ENCODE measurements around the gene AMN1.
"Not testable (repeated sequence)": the region's sequence is repeated elsewhere in the genome, so short reads cannot be mapped to it uniquely, and the experiment has no call there.

The AMN1 gene

DNA sequence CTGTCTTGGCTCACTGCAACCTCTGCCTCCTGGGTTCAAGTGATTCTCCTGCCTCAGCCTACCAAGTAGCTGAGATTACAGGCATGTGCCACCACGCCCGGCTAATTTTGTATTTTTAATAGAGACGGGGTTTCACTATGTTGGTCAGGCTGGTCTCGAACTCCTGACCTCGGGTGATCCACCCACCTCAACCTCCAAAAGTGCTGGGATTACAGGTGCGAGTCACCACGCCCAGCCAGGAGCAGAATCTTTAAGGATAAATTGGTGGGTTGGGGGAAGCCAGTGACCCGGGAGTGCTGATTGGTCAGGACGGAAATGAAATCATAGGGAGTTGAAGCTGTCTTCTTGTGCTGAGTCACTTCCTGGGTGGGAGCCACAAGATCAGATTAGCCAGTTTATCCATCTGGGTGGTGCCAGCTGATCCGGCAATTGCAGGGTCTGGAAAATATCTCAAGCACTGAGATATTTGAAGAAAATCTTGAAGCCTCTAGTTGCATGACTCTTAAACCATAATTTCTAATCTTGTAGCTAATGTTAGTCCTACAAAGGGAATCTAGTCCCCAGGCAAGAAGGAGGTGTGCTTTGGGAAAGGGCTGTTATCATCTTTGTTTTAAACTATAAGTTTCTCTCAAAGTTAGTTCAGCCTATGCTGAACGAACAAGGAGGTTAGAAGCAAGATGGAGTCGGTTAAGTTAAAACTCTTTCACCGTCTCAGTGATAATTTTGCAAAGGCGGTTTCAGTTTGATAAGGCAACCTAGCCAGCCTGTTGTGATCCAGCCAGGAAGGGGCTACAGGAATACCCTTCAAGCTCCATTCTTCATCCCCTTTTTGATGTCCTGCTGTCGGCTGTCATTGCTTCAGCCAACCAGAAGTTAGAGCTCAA, 5.0 kb upstream of the AMN1 start:
- peak; percentile 61 for DNase-seq (ENCODE audit: low spot score)

DNA sequence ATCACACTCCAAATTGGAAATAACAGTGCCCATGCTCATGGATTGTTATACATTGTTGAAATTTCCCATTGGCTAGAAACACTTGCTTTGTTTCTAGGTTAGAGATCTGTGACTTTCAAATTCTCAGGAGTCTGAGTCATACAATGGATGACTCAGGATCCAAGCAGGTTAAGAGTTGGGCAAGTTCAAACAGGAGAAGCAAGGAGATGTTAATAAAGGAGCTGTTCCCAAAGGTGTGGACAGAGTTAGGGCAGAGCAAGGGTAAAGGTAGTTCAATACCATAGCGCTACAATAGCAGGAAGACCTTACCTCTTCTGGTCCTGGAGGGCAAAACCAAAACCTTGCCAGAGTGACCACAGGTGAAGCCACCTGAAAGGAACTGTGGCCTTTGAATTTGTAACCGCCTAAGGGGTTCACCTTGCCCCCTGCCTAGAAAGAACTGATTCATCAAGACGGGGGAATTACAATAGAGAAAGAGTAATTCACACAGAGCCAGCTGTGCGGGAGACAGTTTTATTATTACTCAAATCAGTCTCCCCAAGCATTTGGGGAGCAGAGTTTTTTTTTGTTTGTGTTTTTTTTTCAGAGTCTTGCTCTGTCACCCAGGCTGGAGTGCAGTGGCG, 4.2 kb upstream of the AMN1 start:
- DNase-seq (ENCODE audit: low spot score): peak; percentile 69

DNA sequence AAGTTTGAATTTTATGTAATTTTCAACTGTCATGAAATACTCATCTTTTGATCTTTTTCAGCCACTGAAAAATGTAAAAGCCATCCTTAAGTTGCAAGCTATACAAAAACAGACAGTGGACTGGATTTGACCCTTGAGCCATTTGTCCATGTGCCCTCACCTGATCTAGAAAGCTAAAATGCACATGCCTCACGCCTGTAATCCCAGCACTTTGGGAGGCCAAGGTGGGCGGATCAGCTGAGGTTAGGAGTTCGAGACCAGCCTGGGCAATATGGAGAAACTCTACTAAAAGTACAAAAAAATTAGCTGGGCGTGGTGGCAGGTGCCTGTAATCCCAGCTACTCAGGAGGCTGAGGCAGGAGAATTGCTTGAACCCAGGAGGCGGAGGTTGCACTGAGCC, 2.4 kb upstream of the AMN1 start:
- not testable (repeated sequence) for DNase-seq (ENCODE audit: low spot score)

GRCh38 chr12:31729705-31730104, 884 bp upstream of the AMN1 start:
- DNase-seq (ENCODE audit: low spot score): no peak

DNA sequence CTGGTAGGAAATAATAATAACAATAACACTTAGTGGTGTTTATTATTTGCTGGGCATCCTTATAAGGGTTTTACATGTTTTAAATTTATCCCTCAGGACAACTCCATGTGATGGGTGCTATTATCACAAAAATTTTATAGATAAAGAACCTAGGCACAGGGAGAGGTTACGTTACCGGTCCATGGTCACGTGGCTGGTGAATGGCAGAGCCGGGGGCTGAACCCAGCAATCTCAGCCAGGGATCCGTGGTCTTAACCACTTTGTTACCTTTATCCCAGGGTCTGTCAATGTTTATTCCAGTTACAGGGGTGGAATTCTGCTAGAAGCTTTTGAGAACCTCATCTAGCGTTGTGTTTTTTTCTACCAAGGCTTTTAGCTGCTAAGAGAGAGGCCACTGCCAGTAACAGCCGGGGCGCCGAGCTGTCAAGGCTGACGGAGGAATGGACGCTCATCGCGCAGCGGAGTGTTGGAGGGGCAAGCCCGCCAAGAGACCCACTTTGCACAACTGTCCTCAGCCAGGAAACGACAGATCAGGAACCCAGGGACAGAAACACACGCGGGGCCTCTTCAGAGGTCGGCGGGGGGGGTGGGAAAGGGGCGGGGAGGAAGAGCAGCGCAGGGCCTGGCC, 418 bp downstream of the AMN1 start:
- DNase-seq (ENCODE audit: low spot score): peak; percentile 29

DNA sequence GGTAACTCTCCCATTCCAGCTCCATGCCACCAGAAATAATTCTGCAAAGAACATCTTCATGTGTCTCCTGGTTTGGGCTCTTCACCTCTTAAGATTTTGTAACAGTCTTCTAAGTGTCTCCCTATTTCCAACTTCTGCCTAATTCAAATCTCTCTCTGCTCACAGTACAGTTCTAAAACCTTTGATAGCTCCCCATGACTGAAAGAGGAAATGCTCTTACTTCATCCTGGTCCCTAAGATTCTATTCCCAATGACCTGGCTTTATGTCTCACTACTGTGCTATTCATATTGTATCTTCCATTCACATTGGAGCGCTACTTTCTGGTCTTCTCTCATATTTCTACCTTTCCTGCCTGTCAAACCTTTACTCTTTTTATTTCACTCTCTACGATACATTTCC, 1.6 kb downstream of the AMN1 start:
- DNase-seq (ENCODE audit: low spot score): no peak

- DNase-seq (ENCODE audit: low spot score): no peak
These were observed 2.2 kb downstream of the AMN1 start for GRCh38 chr12:31726575-31726974.

- DNase-seq (ENCODE audit: low spot score): no peak
These were observed 4.3 kb downstream of the AMN1 start for GRCh38 chr12:31724557-31724956.

DNA sequence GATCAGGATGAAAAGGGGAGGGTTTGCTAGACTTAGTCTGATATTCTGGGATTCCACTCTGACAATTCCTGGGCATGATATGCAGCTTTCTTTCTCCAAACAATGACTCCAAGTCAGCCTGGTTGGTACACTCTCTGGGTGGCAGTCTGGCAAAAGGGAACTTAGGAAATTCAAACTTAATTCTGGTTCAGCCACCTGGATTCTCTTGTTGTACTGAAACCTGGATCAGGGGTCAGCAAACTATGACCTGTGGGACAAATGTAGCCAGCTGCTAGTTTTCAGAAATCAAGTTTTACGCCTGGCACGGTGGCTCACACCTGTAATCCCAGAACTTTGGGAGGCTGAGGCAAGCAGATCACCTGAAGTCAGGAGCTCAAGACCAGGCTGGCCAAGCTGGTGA, 6.2 kb downstream of the AMN1 start:
- DNase-seq (ENCODE audit: low spot score): no peak

DNA sequence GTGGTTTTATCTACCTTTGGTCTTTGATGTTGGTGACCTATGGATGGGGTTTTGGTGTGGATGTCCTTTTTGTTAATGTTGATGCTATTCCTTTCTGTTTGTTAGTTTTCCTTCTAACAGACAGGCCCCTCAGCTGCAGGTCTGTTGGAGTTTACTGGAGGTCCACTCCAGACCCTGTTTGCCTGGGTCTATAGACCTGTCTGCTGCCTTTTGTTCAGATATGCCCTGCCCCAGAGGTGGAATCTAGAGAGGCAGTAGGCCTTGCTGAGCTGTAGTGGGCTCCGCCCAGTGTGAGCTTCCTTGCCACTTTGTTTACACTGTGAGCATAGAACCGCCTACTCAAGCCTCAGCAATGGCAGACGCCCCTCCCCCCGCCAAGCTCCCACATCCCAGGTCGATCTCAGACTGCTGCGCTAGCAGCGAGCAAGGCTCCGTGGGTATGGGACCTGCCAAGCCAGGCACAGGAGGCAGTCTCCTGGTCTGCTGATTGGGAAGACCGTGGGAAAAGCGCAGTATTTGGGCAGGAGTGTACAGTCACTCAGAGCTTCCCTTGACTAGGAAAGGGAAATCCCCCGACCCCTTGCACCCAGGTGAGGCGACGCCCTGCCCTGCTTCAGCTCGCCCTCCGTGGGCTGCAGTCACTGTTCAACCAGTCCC, 10.2 kb downstream of the AMN1 start:
- not testable (repeated sequence) for DNase-seq (ENCODE audit: low spot score)

DNA sequence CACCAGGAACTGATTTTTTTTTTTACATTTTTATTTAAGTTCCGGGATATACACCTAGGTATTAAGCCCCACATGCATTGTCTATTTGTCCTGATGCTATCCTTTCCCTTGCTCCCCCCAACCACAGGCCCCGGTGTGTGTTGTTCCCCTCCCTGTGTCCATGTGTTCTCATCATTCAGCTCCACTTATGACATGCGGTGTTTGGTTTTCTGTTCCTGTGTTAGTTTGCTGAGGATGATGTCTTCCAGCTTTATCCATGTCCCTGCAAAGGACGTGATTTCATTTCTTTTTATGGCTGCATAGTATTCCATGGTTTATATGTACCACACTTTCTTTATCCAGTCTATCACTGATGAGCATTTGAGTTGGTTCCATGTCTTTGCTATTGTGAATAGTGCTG, 11.8 kb downstream of the AMN1 start:
- DNase-seq (ENCODE audit: low spot score): not testable (repeated sequence)

- DNase-seq (ENCODE audit: low spot score): no peak
These were observed 13.5 kb downstream of the AMN1 start for GRCh38 chr12:31715283-31715825.

GRCh38 chr12:31714406-31715271, 14.2 kb downstream of the AMN1 start:
- DNase-seq (ENCODE audit: low spot score): no peak

- no peak for DNase-seq (ENCODE audit: low spot score)
These were observed 15.9 kb downstream of the AMN1 start for GRCh38 chr12:31712877-31713276.

- no peak for DNase-seq (ENCODE audit: low spot score)
These were observed 18.6 kb downstream of the AMN1 start for GRCh38 chr12:31710021-31710818.

GRCh38 chr12:31708118-31708517, 20.7 kb downstream of the AMN1 start:
- not testable (repeated sequence) for DNase-seq (ENCODE audit: low spot score)

- no peak for DNase-seq (ENCODE audit: low spot score)
These were observed 23.2 kb downstream of the AMN1 start for GRCh38 chr12:31705621-31706020.

DNA sequence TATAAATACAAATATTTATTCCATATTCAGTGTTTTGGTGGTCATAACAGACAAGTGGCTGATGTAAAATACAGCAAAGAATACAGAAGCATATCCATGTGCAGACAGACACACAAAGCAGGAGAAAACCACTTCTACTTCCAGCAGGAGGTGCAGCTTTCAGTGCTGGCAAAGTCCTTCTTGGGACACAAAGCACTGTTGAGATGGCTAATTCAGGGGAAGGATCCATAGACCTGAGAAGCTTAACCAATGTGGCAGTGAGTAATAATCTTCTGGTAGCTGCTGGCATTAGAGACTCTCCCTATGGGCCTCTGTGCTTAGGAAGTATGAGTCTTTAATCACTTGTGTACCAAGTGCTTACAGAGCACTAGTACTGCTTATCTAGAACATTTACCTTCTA, 26.8 kb downstream of the AMN1 start:
- DNase-seq (ENCODE audit: low spot score): no peak

DNA sequence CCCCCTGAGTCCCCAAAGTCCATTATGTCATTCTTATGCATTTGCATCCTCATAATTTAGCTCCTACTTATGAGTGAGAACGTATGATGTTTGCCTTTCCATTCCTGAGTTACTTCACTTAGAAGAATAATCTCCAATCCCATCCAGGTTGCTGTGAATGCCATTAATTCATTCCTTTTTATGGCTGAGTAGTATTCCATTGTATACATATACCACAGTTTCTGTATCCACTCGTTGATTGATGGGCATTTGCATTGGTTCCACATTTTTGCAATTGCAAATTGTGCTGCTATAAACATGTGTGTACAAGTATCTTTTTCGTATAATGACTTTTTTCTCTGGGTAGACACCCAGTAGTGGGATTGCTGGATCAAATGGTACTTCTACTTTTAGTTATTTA, 38.9 kb downstream of the AMN1 start:
- not testable (repeated sequence) for DNase-seq (ENCODE audit: low spot score)

DNA sequence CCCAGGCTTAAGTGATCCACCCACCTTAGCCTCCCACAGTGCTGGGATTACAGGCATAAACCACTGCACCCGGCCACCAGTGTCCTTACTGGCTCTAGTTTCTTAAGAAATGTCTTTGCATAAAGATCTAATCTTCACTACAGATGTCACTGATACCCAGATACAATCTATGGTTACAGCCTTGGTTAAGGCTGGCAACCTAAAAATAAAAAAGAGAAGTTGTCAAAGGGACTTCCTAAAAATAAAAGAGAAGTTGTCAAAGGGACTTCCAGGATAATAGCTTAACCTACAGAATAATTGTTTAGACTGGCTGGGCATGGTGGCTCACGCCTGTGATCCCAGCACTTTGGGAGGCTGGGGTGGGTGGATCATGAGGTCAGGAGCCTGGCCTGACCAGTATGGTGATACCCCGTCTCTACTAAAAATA, 41.7 kb downstream of the AMN1 start:
- DNase-seq (ENCODE audit: low spot score): no peak

Data from CD4-positive, alpha-beta T cell treated with Interleukin-2 at 100 ng/mL for 4 hours (primary cell).